Measurements from ENCODE around the gene OR1F1. TPM values are rescaled to one million over a fixed set of nuclear protein-coding genes. Genes with fewer than 3 reads are reported as not detected.

The OR1F1 gene
- total RNA-seq, 4 donors from 2014 or later: not detected

DNA sequence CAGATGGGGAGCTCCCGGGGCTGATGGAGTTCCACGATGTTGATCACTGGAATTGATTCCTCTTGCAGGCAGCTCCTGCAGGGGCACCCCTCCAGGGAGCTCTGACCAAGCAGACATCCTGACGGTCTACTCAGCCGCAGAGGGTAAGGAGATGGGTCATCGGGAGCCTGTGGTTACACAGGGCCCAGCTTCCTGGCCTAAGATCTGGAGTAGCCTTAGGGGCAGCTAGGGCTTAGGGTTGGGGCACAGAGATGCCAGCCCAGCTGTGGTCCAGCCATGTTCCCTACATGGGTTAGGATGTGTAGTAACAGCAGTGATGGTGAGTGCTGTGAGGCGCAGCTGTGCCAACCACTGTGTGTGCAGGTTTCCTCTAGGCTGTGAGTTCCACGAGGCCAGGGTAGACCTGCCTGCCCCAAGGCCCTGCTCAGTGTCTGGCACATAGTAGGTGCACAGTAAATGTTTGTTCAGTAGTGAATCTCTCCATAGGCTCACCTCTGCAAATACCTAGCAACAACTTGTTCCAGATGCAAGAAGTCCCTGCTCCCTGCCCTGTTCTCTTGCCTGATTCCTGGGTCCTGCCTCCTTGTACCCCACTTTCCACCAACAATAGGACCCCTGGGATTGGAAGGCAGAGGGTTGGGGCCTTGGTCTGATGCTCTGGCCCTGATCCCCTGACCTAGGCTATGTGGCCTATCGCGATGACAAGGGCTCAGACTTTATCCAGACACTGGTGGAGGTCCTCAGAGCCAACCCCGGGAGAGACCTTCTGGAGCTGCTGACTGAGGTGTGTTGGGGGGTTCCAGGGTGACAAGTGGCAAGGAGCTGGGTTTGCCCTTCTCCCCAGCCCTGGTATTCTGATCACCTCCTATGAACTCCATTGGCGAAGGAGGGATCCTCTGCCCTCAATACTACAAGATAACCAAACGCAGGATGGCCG lies 39.5 kb upstream of the OR1F1 start:
- WGBS: 96% methylated on average over 11 of the region's 13 CpGs
- H3K27me3 ChIP-seq: no peaks in the 10 kb centered on the region
- TF ChIP-seq POLR2AphosphoS5 (IDR thresholded peaks at IDR 0.05) (no peak), EP300 (IDR thresholded peaks at IDR 0.05) (no peak), POLR2A (IDR thresholded peaks at IDR 0.05) (no peak)
- TF ChIP-seq, protein P1, sequence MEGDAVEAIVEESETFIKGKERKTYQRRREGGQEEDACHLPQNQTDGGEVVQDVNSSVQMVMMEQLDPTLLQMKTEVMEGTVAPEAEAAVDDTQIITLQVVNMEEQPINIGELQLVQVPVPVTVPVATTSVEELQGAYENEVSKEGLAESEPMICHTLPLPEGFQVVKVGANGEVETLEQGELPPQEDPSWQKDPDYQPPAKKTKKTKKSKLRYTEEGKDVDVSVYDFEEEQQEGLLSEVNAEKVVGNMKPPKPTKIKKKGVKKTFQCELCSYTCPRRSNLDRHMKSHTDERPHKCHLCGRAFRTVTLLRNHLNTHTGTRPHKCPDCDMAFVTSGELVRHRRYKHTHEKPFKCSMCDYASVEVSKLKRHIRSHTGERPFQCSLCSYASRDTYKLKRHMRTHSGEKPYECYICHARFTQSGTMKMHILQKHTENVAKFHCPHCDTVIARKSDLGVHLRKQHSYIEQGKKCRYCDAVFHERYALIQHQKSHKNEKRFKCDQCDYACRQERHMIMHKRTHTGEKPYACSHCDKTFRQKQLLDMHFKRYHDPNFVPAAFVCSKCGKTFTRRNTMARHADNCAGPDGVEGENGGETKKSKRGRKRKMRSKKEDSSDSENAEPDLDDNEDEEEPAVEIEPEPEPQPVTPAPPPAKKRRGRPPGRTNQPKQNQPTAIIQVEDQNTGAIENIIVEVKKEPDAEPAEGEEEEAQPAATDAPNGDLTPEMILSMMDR (IDR thresholded peaks at IDR 0.05): no peak
- peaks cover 28% of the 10 kb centered on the region for H3K4me1 ChIP-seq
- H3K4me3 ChIP-seq: no peak overlapping the region
- H3K36me3 ChIP-seq: no peaks in the 10 kb centered on the region
- no peak overlapping the region for H3K27ac ChIP-seq
- H3K9me3 ChIP-seq: no peaks in the 10 kb centered on the region
- DNase-seq (ENCODE audit: low spot score in 2 of 2): no peak

DNA sequence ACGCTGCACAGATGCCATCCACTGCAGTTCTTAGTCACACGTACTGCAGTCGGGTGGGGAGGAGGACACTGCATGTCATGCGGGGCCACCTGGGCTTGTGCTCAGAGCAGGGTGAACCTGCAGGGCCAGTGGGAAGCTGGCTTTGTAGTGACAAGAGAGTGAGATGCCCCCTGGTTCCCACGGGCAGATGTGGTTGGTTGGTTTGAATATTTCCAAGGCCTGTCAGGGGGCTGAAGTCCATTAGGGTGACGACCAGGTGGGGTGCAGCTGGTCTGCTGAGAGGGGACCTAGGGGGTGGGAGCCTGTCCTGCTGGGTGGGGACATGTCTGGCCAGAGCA lies 38.8 kb upstream of the OR1F1 start:
- H3K36me3 ChIP-seq: no peaks in the 10 kb centered on the region
- WGBS: 100% methylated on average over 1 of the region's 6 CpGs
- TF ChIP-seq POLR2A (IDR thresholded peaks at IDR 0.05) (no peak), POLR2AphosphoS5 (IDR thresholded peaks at IDR 0.05) (no peak)
- DNase-seq (ENCODE audit: low spot score in 2 of 2): no peak
- peak overlapping the region; percentile 82 for H3K27ac ChIP-seq
- H3K4me1 ChIP-seq: peaks cover 28% of the 10 kb centered on the region
- peak overlapping the region; percentile 61 for H3K4me3 ChIP-seq
- no peaks in the 10 kb centered on the region for H3K27me3 ChIP-seq
- no peaks in the 10 kb centered on the region for H3K9me3 ChIP-seq

DNA sequence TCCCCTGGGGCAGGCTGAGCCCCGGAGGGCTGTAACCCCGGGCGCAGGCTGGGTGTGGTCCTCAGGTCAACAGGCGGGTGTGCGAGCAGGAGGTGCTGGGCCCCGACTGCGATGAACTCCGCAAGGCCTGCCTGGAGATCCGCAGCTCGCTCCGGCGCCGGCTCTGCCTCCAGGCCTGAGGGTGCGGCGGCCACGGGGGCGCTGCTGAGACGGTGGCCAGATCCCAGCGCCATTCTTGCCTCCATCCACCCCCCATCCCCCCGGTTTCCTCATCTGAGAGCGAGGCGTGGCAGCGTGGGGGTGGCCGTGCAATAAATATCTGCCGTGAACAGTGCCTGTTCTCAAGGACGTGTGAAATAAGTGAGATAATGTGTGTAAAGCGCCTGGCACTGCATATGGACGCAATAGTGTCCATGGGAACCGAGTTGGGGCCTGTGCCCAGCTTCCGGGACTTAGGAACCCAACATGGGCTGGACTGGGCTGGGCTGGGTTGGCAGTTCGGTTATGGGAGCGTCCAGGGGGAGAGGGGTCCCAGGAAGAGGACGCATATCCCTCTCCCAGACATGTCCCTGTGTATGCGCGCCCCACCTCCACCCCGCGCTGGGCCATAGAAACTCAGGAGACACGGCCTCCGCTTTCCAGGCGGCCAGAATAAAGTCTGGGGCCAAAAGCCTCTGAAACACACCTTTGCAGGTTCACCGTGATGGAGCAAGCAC lies 38.2 kb upstream of the OR1F1 start:
- 3% methylated on average over 7 of the region's 41 CpGs for WGBS
- Histone ChIP-seq H3K4me3 (peak overlapping the region; percentile 61), H3K27ac (peak overlapping the region; percentile 82), H3K4me1 (peaks cover 28% of the 10 kb centered on the region), H3K27me3 (no peaks in the 10 kb centered on the region), H3K9me3 (no peaks in the 10 kb centered on the region), H3K36me3 (no peaks in the 10 kb centered on the region)
- peak in 1 of 2 donors; percentile 89 for DNase-seq (ENCODE audit: low spot score in 2 of 2)
- TF ChIP-seq EP300 (IDR thresholded peaks at IDR 0.05) (no peak), POLR2A (IDR thresholded peaks at IDR 0.05) (no peak), POLR2AphosphoS5 (IDR thresholded peaks at IDR 0.05) (no peak)
- TF ChIP-seq, protein P1 (IDR thresholded peaks at IDR 0.05): peak in 1 of 2 donors; percentile 32

DNA sequence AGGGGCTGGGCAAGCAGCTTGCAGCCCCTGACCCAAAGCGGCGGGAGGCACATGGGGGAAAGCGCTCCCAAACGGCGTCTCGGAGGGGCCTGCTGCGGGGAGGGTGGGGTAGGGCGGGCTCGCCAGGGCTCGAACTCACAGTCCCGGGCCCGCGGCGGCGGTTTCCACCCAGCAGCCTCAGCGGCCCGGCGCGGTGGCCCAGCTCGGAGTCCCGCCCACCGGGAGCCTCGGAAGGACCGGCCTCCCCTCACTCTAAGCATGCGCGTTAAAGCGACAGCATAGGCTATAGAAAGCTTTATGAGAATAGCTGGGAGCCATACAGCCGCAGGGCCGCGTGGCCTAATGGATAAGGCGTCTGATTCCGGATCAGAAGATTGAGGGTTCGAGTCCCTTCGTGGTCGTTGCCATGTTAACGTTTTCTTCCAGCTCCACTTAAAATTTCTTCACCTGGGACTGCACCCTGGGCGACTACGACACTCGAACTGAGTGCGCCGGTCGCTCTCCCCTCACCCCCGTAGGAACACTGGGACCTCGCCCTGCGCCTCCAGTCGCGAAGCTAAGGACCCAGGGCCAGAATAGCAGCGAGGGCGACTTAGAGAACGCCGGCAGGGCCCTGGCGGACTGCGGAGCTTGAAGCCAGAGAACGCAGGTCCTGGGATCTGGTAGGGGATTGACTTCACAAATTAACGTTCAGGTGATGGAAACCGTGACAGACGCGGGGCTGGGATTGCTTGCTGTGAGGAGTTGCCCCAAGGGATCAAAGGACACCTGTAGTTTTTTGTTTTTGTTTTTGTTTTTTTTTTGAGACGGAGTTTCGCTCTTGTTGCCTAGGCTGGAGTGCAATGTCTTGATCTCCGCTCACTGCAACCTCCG lies 37.4 kb upstream of the OR1F1 start:
- peak; percentile 96 to 97 for DNase-seq (ENCODE audit: low spot score in 2 of 2)
- TF ChIP-seq, protein P1 (IDR thresholded peaks at IDR 0.05): no peak
- TF ChIP-seq POLR2AphosphoS5 (IDR thresholded peaks at IDR 0.05) (peak in 2 of 3 donors; percentile 69 to 96), POLR2A (IDR thresholded peaks at IDR 0.05) (no peak), EP300 (IDR thresholded peaks at IDR 0.05) (no peak)
- Histone ChIP-seq H3K36me3 (no peaks in the 10 kb centered on the region), H3K4me3 (peak overlapping the region; percentile 61), H3K27me3 (no peaks in the 10 kb centered on the region), H3K9me3 (no peaks in the 10 kb centered on the region), H3K27ac (peak overlapping the region; percentile 82), H3K4me1 (peaks cover 28% of the 10 kb centered on the region)
- 1% methylated on average over 43 of the region's 62 CpGs for WGBS

DNA sequence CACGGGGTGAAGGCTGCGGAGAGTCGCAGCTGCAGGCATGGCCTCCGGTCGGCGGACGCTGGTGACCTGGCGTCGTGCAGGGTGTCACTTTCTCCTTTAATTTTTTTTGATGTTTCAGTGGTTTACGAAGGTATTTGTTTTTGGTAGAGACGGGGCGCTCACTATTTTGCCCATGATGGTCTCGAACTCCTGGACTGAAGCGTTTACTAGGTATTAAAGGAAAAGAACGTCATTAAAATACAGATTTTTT lies 36.1 kb upstream of the OR1F1 start:
- H3K4me1 ChIP-seq: peaks cover 28% of the 10 kb centered on the region
- peak overlapping the region; percentile 61 for H3K4me3 ChIP-seq
- H3K27me3 ChIP-seq: no peaks in the 10 kb centered on the region
- H3K36me3 ChIP-seq: no peaks in the 10 kb centered on the region
- 8% methylated on average over 15 of the region's 15 CpGs for WGBS
- TF ChIP-seq, protein P1 (IDR thresholded peaks at IDR 0.05): no peak
- TF ChIP-seq POLR2A (IDR thresholded peaks at IDR 0.05) (no peak), POLR2AphosphoS5 (IDR thresholded peaks at IDR 0.05) (no peak)
- H3K9me3 ChIP-seq: no peaks in the 10 kb centered on the region
- no peak overlapping the region for H3K27ac ChIP-seq
- no peak for DNase-seq (ENCODE audit: low spot score in 2 of 2)
